ENCODE measurements around the gene ZMYND15.

ZMYND15 gene

DNA sequence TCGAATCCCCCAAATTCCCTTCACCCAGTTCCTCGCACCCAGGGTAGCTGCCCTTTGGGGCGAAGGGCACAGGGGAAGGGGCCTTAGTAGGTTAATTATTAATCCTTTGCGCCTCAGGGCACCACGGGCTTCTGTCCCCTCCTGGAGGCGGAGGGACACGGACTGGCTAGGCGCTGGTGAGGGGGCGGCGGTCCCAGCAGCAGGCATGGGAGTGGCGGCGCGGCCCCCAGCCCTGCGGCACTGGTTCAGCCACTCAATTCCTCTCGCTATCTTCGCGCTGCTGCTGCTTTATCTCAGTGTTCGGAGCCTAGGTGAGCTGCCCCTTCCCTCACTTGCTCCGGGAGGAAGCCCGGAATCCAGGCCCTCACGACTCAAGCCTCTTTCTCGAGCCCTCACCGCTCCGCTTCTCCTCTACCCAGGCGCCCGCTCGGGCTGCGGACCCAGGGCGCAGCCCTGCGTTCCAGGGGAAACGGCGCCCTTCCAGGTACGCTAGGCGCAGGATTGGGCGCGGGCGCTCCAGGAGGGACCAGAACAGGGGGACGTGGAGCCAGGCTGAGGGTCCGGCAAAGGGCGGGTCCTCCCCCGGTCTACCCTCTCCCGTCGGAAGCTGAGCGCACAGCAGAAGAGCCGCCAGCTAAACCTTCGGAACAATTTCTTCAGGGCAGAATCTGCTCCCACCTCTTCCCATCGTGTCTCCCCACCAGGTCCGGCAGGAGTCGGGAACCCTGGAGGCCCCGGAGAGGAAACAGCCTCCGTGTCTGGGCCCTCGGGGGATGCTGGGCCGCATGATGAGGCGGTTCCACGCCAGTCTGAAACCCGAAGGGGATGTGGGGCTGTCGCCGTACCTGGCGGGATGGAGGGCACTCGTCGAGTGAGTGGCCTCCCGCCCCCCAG, 49.4 kb downstream of the ZMYND15 start, which contains the start of gene GLTPD2:
GLTPD2 (plus strand) TSS at position 158 of the 894 bp plus-strand sequence; CDS start at position 206, 48 bp downstream.
- DNase-seq, result no peak

- no peak for DNase-seq
Measured at GRCh38 chr17:4789701-4789950, 50.0 kb downstream of the ZMYND15 start.

DNA sequence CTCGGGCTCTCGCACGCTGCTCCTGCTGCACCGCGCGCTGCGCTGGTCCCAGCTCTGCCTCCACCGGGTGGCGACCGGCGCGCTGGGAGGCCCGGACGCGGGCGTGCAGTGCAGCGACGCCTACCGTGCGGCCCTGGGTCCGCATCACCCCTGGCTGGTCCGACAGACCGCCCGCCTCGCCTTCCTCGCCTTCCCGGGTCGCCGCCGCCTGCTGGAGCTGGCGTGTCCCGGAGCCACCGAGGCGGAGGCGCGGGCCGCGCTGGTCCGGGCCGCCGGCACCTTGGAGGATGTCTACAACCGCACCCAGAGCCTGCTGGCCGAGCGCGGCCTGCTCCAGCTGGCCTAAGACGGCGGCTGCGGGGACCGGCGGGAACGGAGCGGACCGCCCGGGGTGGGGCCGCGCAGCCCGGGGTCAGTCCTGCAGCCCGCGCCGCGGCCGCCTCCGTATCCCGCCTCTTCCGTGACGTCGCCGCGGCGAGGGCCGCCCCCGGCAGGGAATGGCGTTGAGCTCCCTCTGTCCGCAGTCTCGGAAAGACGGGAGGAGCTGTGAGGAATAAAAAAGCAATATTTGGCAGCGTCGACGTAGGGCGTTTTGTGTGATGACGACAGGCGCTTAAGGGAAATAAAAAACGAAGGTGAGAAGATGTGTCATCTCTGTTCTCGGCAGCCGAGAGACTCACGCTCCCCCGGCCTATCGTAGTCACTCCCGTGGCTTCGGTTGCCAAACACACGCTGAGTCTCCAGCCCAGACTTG, 50.5 kb downstream of the ZMYND15 start:
- DNase-seq, result peak; percentile 53

GRCh38 chr17:4790705-4791088, 51.1 kb downstream of the ZMYND15 start:
- no peak for DNase-seq

DNA sequence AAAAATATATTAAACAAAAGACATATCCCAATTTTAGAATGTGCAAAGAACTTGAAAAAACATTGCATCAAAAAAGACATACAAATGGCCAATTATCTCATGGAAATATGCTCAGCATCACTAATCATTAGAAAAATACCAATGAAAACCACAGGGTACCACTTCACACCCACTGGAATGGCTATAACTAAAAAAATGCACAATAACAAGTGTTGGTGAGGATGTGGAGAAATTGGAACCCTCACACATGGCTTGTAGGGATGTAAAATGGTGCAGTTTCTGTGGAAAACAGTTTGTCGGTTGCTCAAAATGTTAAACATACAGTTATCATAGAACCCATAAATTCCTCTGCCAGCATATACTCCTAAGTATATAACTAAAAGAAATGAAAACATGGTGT, 55.5 kb downstream of the ZMYND15 start:
- no peak for DNase-seq
